Left ventricle myocardium inferior (tissue), 1 donor: Measurements from ENCODE around the gene PRR36. TPM values are rescaled to one million over a fixed set of nuclear protein-coding genes. Genes with fewer than 3 reads are reported as not detected.

ENCODE experiments used
- DNase-seq: peaks from one replicate; pipeline ENCODE4 v3.0.0-alpha.2; 2020
- H3K27ac ChIP-seq: fragments of 200-600 bp; replicated peaks from 2 replicates; pipeline ENCODE4 v1.8.0; 2021
- H3K27me3 ChIP-seq: fragments of 200-600 bp; 2 replicates; pipeline ENCODE4 v1.8.0; 2021; ENCODE audit warnings: low read depth
- H3K36me3 ChIP-seq: fragments of 200-600 bp; 2 replicates; pipeline ENCODE4 v1.8.0; 2021
- H3K4me1 ChIP-seq: fragments of 200-600 bp; 2 replicates; pipeline ENCODE4 v1.8.0; 2021
- H3K4me3 ChIP-seq: fragments of 200-600 bp; 2 replicates; pipeline ENCODE4 v1.8.0; 2021; ENCODE audit warnings: mild to moderate bottlenecking, moderate library complexity
- H3K9me3 ChIP-seq: fragments of 200-600 bp; replicated peaks from 2 replicates; pipeline ENCODE4 v1.8.0; 2021
- CTCF ChIP-seq: fragments of 200-600 bp; IDR thresholded peaks from 2 replicates; pipeline ENCODE4 v1.8.0; 2021; ENCODE audit warnings: antibody characterized with exemption, mild to moderate bottlenecking, borderline replicate concordance
- intact Hi-C: fragments of 100-400 bp; cut with micrococcal nuclease; formaldehyde crosslinking; loops from one replicate; pipeline ENCODE4 v1.11.0; 2022
- total RNA-seq: library from RNA; stranded (reverse); fragmentation: NEBNext Ultra II Directional; extraction: Animal tissue kit (Norgen Biotek cat#: 25700); gene quantifications from one replicate; pipeline ENCODE4 v1.2.1, GENCODE V29; 2021
- donor health status: DM: no; HTN: yes; CAD: no; lungs with severe emphysema.

PRR36 gene
- total RNA-seq, 1 donor from 2014 or later: not detected

- peak overlapping the region; percentile 67 for H3K4me3 ChIP-seq
- H3K4me1 ChIP-seq: peaks cover 50% of the 10 kb centered on the region
- no peaks in the 10 kb centered on the region for H3K36me3 ChIP-seq
- intact Hi-C loops: no loop called here
- peaks cover 66% of the 10 kb centered on the region for H3K27me3 ChIP-seq
- TF ChIP-seq CTCF: no peak
- peak overlapping the region; percentile 57 for H3K27ac ChIP-seq
- H3K9me3 ChIP-seq: no peaks in the 10 kb centered on the region
- DNase-seq: no peak
Observed at GRCh38 chr19:7869910-7870511, 4.2 kb downstream of the PRR36 start.

- Histone ChIP-seq H3K36me3 (no peaks in the 10 kb centered on the region), H3K4me3 (peak overlapping the region; percentile 67), H3K9me3 (no peaks in the 10 kb centered on the region), H3K4me1 (peaks cover 47% of the 10 kb centered on the region), H3K27ac (peak overlapping the region; percentile 57), H3K27me3 (peaks cover 66% of the 10 kb centered on the region)
- peak; percentile 49 for DNase-seq
- intact Hi-C loops: no loop called here
- TF ChIP-seq CTCF: peak; percentile 50
Observed at GRCh38 chr19:7869453-7869909, 4.7 kb downstream of the PRR36 start.

GRCh38 chr19:7868671-7869452 lies 5.3 kb downstream of the PRR36 start:
- Histone ChIP-seq H3K4me1 (peaks cover 42% of the 10 kb centered on the region), H3K36me3 (no peaks in the 10 kb centered on the region), H3K4me3 (peak overlapping the region; percentile 67), H3K27me3 (peaks cover 65% of the 10 kb centered on the region), H3K9me3 (no peaks in the 10 kb centered on the region), H3K27ac (peak overlapping the region; percentile 57)
- DNase-seq: peak; percentile 58
- peak; percentile 89 for TF ChIP-seq CTCF
- intact Hi-C loops: no loop called here

GRCh38 chr19:7868326-7868670 lies 5.9 kb downstream of the PRR36 start:
- Histone ChIP-seq H3K27ac (no peak overlapping the region), H3K4me1 (peaks cover 36% of the 10 kb centered on the region), H3K27me3 (peaks cover 65% of the 10 kb centered on the region), H3K36me3 (no peaks in the 10 kb centered on the region), H3K4me3 (peak overlapping the region; percentile 67), H3K9me3 (no peaks in the 10 kb centered on the region)
- TF ChIP-seq CTCF: no peak
- intact Hi-C loops: no loop called here
- no peak for DNase-seq

GRCh38 chr19:7867092-7867844 lies 6.9 kb downstream of the PRR36 start:
- DNase-seq: no peak
- Histone ChIP-seq H3K4me1 (peaks cover 36% of the 10 kb centered on the region), H3K27me3 (peaks cover 62% of the 10 kb centered on the region), H3K27ac (no peak overlapping the region), H3K9me3 (no peaks in the 10 kb centered on the region), H3K36me3 (no peaks in the 10 kb centered on the region), H3K4me3 (no peak overlapping the region)
- intact Hi-C loops: no loop called here
- TF ChIP-seq CTCF: no peak
